HG02763 (cell line): ENCODE data around the gene HOXA13.

Experiments used
- ATAC-seq: cut with Tn5 transposase; IDR thresholded peaks from one replicate; pipeline ENCODE4 v1.9.1; 2021; ENCODE audit warnings: mild to moderate bottlenecking, moderate library complexity; ENCODE audit not compliant: unreplicated experiment

The HOXA13 gene

GRCh38 chr7:27193335-27194001 lies 6.4 kb downstream of the HOXA13 start:
- no peak for ATAC-seq

DNA sequence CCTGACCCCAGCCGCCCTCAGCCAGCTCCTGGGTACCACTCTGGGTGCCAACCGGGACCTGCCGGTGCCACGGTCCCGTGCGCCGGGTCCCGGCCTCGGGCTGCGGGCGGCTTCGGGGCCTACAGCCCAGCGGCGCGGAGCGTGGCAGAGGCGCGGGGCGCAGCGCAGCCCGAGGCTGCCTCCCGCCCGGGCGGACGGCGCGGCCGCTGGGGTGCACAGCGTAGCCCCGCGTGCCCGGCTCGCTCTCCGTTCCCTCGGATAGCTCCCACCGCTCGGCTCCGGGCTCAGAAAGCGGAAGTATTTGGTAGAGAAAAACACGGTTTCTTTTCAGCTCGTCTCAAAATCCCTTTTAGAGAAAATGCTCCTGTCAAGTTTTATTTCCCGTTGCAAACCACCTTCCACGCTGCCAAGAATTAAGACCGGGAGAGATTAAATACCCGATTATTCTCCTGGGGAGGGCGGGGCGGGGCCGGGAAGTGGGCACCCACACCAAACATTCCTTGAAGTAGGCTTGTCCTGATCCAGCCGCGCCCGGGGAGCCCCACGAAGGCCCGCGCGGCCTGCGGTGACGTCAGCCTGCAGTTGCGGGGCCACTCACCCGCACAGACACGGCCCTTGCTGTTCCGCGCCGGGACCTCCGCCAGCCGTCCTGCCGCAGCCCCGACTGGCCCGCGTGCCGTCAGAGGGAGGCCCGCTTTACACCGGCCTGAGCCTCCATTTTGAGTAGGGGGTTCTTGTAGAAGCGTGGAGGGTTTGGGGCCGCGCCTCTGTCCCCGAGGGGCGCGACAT lies 7.2 kb downstream of the HOXA13 start:
- no peak for ATAC-seq

- ATAC-seq: no peak
These were observed 7.9 kb downstream of the HOXA13 start for GRCh38 chr7:27191833-27192545.

DNA sequence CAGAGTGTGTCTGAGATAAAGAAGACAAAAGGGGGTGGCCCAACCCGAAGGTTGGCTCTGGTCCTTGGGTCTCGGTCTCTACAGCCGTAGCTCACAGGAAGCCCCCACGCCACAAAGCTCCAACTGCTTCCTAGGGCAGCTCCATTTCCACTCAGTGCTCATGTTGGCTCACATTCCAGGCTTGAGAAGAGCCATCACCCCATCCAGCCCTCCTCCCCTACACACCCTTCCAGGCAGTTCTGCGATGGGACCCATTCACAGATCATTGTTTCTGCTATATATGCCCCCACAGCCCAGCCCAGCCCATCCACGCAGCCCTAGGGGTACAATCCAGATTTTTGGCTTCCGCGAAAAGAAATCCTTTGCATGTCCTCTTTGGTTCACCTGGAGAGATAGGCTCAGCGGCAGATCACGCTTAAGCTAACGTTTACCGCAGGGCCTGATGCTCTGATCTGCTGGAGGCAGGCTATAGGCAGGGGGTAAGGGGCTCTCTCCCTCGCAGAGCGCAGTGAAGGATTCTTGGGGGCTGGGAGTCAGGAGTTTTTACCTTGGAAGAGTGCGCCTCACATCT lies 8.6 kb downstream of the HOXA13 start:
- no peak for ATAC-seq

DNA sequence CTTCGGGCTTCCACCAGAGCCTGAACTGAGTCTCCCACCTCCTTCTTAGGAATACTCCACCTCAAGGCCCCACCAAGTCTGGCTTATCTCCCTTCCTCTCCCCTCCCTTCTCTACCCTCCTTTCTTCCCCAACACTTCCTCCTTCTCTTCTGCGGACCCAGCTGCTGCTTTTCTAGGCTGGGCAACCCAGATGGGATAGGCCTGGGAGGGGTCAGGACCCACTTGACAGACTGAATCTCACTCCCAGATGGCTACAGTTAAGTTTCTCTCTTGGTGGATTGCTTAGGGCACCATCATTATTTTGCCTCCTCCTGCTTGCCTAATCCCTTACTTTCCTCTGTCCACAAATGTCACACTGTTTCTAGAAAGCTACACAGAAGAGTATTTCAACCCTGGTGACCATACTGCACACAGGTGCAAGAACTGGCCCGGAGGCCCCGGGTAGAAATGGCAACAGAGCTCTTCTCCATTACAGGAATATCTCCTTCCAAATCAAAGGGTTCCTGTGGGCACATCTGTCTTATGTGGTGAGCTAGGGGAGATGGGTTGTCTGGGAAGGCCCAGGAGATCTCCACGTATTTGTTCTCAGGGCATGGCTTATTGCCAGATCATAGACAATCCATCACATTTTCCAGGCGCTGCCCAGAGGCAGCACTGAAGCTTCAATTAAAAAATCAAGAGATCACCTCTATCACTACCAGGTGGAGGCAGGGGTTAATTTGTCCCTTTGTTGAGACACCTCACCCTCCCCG lies 9.7 kb downstream of the HOXA13 start:
- ATAC-seq: no peak

DNA sequence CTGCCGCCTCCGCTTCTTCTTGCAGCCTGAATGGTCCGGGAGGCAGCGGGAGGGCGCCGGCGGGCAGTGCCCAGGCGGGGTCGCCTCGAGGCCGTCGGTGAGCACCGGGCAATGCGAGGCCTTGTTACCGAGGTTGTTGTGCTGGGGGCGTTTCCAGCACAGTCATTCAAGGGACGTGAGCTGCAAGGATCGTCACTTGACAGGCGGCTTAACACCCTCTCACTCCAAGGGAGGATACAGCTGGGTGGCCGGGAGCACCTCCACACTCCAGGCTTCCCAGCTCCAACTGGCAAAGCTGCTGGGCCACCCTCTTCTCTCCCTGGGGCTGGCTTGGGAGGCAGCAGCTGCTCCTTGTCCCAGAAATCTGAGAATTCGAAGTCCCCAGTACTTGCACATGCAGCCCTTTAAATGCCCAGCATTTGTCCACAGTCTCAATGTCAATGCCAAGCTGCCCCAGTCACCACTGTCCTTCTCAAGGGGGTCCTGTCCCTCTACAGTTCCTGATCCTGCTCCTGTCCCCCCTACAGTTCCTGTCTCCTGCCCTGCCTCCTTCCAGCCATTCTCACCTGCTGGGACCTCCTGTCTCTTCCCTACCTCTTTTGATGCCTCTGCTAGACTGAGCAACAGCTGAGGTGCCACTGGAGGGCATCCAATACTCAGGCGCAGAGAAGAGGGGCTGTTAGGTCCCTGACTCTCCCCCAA lies 10.4 kb downstream of the HOXA13 start:
- no peak for ATAC-seq

- ATAC-seq: no peak
These were observed 11.3 kb downstream of the HOXA13 start for GRCh38 chr7:27188386-27189294.

- ATAC-seq: no peak
These were observed 12.2 kb downstream of the HOXA13 start for GRCh38 chr7:27187475-27188385.

DNA sequence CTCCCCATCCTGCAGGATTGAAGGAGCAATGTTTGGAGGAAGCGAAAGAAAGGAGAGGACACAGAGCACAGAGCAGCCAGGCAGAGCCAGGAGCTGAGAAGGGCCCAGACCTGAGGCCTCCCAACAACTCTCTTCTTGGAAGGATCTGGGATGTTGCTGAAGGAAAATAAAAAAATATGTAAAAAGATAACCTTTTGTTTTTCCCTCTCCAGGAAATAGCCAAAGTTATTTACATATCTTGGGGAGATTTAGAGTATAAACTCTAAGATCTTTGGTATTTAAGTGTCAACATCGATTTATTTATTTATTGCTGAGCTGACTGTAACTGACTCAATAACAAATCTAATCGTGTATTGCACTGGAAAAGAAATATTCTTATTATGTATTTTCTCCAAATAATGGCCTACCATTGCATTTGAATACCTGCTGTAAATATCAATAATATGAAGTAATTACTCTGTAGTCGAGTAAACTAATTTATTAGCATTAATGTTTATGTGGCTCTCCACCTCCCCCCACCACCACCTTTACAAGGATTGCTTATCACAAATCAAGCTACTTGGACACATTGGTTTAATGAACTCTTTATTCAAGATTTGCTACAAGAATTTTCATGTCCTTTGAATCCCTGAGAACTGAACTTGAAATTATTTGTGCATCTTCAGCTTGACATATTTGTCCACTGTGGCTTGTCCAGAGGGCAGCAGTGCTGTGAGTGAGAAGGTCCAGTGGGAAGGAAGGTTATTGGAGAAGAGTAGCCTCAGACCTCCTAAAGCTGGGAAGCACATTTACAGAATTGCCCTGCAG lies 13.0 kb downstream of the HOXA13 start:
- no peak for ATAC-seq

GRCh38 chr7:27185854-27186667 lies 13.8 kb downstream of the HOXA13 start:
- no peak for ATAC-seq

DNA sequence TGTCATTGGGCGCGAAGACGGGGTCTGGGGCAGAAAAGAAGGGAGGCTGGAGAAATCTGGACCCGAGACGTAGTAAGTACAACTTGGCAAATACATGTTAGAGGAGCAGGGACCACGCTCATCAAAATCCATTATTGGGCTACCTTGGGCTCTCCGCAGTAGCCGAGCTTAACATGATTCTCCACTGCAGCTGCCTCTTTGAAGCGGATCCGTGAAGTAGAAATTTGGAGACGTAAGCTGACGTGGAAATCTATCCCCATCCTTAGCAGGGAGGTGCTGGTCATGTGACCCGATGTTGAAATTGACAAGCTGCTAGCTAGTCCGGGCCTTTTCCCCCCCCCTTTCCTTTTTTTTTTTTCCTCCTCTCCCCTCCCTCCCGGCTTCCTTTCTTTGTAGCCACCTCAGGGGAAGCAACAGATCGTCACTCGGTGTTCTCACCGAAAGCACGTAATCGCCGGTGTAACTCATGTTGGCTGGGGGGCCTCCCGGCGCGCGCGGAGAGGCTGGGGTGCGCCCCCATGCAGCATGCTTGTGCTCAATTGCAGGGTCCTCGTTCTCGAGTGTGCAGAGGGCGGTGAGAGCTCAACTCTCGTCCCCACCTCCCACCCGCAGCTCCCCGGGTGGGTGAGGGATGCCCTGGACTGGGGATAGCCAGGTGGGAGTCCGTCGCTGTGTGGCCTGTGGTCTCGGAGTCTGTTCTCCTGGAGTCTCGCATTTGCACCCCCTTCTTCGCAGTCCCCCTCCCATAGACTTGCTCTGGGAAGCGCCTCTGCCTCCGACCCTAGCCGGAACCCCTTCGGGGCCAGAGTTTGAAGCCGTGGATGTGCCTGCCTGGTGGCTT lies 14.7 kb downstream of the HOXA13 start, which contains the start of gene HOXA11:
Gene HOXA11, minus strand, starts transcription at position 220 of the 841 bp plus-strand sequence. Its CDS starts 88 bp downstream, at position 132.
- ATAC-seq: no peak

GRCh38 chr7:27184337-27185012 lies 15.4 kb downstream of the HOXA13 start:
- ATAC-seq: no peak

GRCh38 chr7:27183682-27184336 lies 16.1 kb downstream of the HOXA13 start:
- no peak for ATAC-seq
